SK-N-MC (cell line): ENCODE results near the gene SPINT3.

ENCODE experiments used
- EZH2 ChIP-seq: fragments of 200-600 bp; sonication (generic); IDR thresholded peaks from one replicate; pipeline ENCODE4 v1.6.1; 2017; ENCODE audit warnings: antibody characterized with exemption
- POLR2AphosphoS5 ChIP-seq: IDR thresholded peaks from 2 replicates; pipeline ENCODE4 v1.6.1; 2012; ENCODE audit warnings: mild to moderate bottlenecking, low read depth, low read length, borderline replicate concordance

- TF ChIP-seq POLR2AphosphoS5 (no peak), EZH2 (no peak)
Observed at GRCh38 chr20:45552456-45552855, 37.0 kb upstream of the SPINT3 start.
